DND-41 (cell line): ENCODE measurements around the gene ERAP2.

Experiments used
- ATAC-seq: fragments of 200-7000 bp; cut with Tn5 transposase; 3 replicates; pipeline ENCODE4 v1.9.1; 2021; ENCODE audit warnings: low read depth; ENCODE audit not compliant: insufficient read depth
- DNase-seq: peaks from one replicate; pipeline ENCODE4 v3.0.0-alpha.2; 2020
- H2AFZ ChIP-seq: 2 replicates; pipeline ENCODE4 v1.6.0; 2012; ENCODE audit warnings: low read depth, low read length
- H3K27ac ChIP-seq: 2 replicates; pipeline ENCODE4 v1.5.1; 2012; ENCODE audit warnings: low read length, inconsistent platforms
- H3K27me3 ChIP-seq: fragments of 200-600 bp; sonication (generic); 2 replicates; pipeline ENCODE4 v1.6.0; 2012; ENCODE audit warnings: low read length, mild to moderate bottlenecking, inconsistent platforms; ENCODE audit not compliant: insufficient read depth, poor library complexity
- H3K36me3 ChIP-seq: 2 replicates; pipeline ENCODE4 v1.5.1; 2012; ENCODE audit warnings: low read length, inconsistent platforms; ENCODE audit not compliant: insufficient read depth
- H3K4me1 ChIP-seq: 2 replicates; pipeline ENCODE4 v1.5.1; 2012; ENCODE audit warnings: mild to moderate bottlenecking, low read length; ENCODE audit not compliant: insufficient read depth
- H3K4me2 ChIP-seq: 2 replicates; pipeline ENCODE4 v1.6.0; 2012; ENCODE audit warnings: mild to moderate bottlenecking, moderate library complexity, low read length, inconsistent platforms; ENCODE audit not compliant: insufficient read depth
- H3K4me3 ChIP-seq, 2 experiments: fragments of 200-600 bp in 1 of 2; shearing (Covaris generic) in 1 of 2; 2 replicates each; pipeline ENCODE4 v1.5.1; 2012 to 2016; ENCODE audit warnings: inconsistent platforms in 2 of 2, low read length in 2 of 2, mild to moderate bottlenecking in 2 of 2, low read depth in 1 of 2, moderate library complexity in 1 of 2
- H3K79me2 ChIP-seq: 2 replicates; pipeline ENCODE4 v1.6.0; 2012; ENCODE audit warnings: low read length, inconsistent platforms; ENCODE audit not compliant: insufficient read depth
- H3K9ac ChIP-seq: 2 replicates; pipeline ENCODE4 v1.6.0; 2012; ENCODE audit warnings: low read depth, mild to moderate bottlenecking, inconsistent platforms, low read length, moderate library complexity
- H3K9me3 ChIP-seq: 2 replicates; pipeline ENCODE4 v1.5.1; 2012; ENCODE audit warnings: low read length, moderate library complexity, mild to moderate bottlenecking, inconsistent platforms; ENCODE audit not compliant: insufficient read depth, severe bottlenecking
- H4K20me1 ChIP-seq: 2 replicates; pipeline ENCODE4 v1.6.0; 2012; ENCODE audit warnings: low read length; ENCODE audit not compliant: insufficient read depth
- CTCF ChIP-seq: IDR thresholded peaks from 2 replicates; pipeline ENCODE4 v1.5.1; 2012; ENCODE audit warnings: borderline replicate concordance, low read length, moderate library complexity, mild to moderate bottlenecking; ENCODE audit not compliant: poor library complexity, severe bottlenecking; ENCODE audit errors: extremely low read depth
- EZH2 ChIP-seq: IDR thresholded peaks from 3 replicates; pipeline ENCODE4 v1.6.1; 2012; ENCODE audit warnings: borderline replicate concordance, low read depth, mild to moderate bottlenecking, moderate library complexity, low read length, inconsistent platforms; ENCODE audit not compliant: severe bottlenecking

The ERAP2 gene

GRCh38 chr5:96868603-96869371, 7.5 kb upstream of the ERAP2 start:
- H3K27me3 ChIP-seq = no peaks in the 10 kb centered on the region
- peak; percentile 94 for TF ChIP-seq CTCF
- TF ChIP-seq EZH2 = no peak
- H4K20me1 ChIP-seq = no peaks in the 10 kb centered on the region
- no peak overlapping the region for H3K9ac ChIP-seq
- no peaks in the 10 kb centered on the region for H3K79me2 ChIP-seq
- ATAC-seq = peak; percentile 97
- no peaks in the 10 kb centered on the region for H3K36me3 ChIP-seq
- no peak overlapping the region for H3K4me2 ChIP-seq
- H3K4me1 ChIP-seq = peaks cover 21% of the 10 kb centered on the region
- no peak overlapping the region for H3K27ac ChIP-seq
- DNase-seq = peak; percentile 41
- H3K4me3 ChIP-seq = no peak overlapping the region
- no peaks in the 10 kb centered on the region for H3K9me3 ChIP-seq
- no peak overlapping the region for H2AFZ ChIP-seq

- TF ChIP-seq EZH2 (no peak), CTCF (no peak)
- Histone ChIP-seq H3K27me3 (no peaks in the 10 kb centered on the region), H3K4me2 (no peak overlapping the region), H3K79me2 (no peaks in the 10 kb centered on the region), H2AFZ (no peak overlapping the region), H3K36me3 (no peaks in the 10 kb centered on the region), H3K4me3 (no peak overlapping the region), H4K20me1 (no peaks in the 10 kb centered on the region), H3K9ac (no peak overlapping the region), H3K9me3 (no peaks in the 10 kb centered on the region), H3K4me1 (peaks cover 21% of the 10 kb centered on the region), H3K27ac (no peak overlapping the region)
- ATAC-seq (no peak), DNase-seq (no peak)
Measured at GRCh38 chr5:96869372-96869641, 7.0 kb upstream of the ERAP2 start.

- Histone ChIP-seq H3K9me3 (no peaks in the 10 kb centered on the region), H4K20me1 (no peaks in the 10 kb centered on the region), H3K9ac (no peak overlapping the region), H3K36me3 (no peaks in the 10 kb centered on the region), H3K4me3 (no peak overlapping the region), H3K27ac (no peak overlapping the region), H3K4me1 (peaks cover 28% of the 10 kb centered on the region), H3K27me3 (no peaks in the 10 kb centered on the region), H3K4me2 (no peak overlapping the region), H2AFZ (0 out of 2 replicates have a peak overlapping the region, but pooled peaks have one; percentile 8), H3K79me2 (no peaks in the 10 kb centered on the region)
- TF ChIP-seq CTCF (no peak), EZH2 (no peak)
- ATAC-seq (no peak), DNase-seq (no peak)
Measured at GRCh38 chr5:96870094-96871026, 5.9 kb upstream of the ERAP2 start.
